GM19463 (cell line): Measurements from ENCODE around the gene CYP2E1.
"Not testable (repeated sequence)": the region's sequence is repeated elsewhere in the genome, so short reads cannot be mapped to it uniquely, and the experiment has no call there.

Experiments used
- ATAC-seq: cut with Tn5 transposase; IDR thresholded peaks from one replicate; pipeline ENCODE4 v1.9.1; 2021; ENCODE audit warnings: mild to moderate bottlenecking, moderate library complexity; ENCODE audit not compliant: unreplicated experiment

Gene CYP2E1

DNA sequence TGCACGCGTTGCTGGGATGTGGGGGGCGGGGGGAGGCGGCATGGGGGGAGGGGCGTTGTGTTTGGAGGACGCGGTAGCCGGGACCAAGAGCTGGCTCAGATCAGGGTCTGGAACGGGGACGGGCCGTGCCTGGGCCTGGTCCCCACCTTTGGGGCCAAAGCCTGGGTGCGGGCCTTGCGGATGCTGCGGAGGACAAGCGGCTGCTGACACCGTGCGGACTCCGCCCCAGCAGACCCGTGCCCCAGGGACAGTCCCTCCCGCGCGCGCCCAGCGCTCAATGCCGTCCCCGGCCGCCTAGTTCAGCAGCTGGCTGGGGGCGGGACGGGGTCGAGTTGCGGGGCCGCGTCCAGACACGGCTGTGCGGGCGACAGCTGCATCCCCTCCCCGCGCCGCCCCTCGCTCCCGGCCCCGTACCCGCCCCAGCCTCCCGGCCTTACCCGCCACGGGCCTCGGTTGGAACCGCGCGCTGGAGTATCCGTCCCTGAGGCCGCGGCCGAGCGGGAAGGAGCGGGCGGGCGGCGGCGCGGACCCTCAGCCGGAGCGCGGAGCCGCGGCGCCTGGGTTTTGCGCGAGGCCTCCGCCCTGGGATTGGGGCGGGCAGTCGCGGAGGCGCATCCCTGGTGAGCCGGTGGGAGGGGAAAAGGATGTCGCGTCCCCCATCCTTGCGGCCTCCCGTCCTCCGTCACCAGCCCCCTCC lies 41.8 kb downstream of the CYP2E1 start:
- ATAC-seq: not testable (repeated sequence)

DNA sequence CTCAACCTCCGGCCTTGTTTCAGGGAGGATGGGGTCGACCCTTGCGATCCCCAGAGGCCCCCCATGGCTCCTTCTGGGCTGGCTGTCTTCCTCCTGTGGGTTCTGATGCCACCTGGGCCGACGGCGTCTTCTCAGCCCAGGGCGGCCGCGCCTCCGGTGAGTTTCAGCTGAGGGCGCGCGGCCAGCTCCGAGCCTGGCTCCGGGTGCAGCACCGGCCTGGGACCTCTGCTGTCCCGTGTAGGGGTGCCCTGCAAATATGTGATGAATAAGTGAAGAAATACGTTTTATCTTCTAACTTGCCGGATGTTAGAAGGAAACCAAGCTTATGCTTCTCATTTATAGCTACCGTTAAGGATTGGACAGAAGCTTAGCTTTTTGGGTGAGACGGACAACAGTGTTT lies 42.6 kb downstream of the CYP2E1 start:
- not testable (repeated sequence) for ATAC-seq

GRCh38 chr10:133572055-133572454 lies 44.9 kb downstream of the CYP2E1 start:
- not testable (repeated sequence) for ATAC-seq

GRCh38 chr10:133573460-133573859 lies 46.3 kb downstream of the CYP2E1 start:
- ATAC-seq: not testable (repeated sequence)

- not testable (repeated sequence) for ATAC-seq
These were observed 49.9 kb downstream of the CYP2E1 start for GRCh38 chr10:133577037-133577436.
